ENCODE data around the gene KCNH2. TPM values are rescaled to one million over a fixed set of nuclear protein-coding genes. Genes with fewer than 3 reads are reported as not detected.

KCNH2 gene
- total and polyA plus RNA-seq, 2 experiments from 2014 or later: 48.0 to 110 TPM

DNA sequence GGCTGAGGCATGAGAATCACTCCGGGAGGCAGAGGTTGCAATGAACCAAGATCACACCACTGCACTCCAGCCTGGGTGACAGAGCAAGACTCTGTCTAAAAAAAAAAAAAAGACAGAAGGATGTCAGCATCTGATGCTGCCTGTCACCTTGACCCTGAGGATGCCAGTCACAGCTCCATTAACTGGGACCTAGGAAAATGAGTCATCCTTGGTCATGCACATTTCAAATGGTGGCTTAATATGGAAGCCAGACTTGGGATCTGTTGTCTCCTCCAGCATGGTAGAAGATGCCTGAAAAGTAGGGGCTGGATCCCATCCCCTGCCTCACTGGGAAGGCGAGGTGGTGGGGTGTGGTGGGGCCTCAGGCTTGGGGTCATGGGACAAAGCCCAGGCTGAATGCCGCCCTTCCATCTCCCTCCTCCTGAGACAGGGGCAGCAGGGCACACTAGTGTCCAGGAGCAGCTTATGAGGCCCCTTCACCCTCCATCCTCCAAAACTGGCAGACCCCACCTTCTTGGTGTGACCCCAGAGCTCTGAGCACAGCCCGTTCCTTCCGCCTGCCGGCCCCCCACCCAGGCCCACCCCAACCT is 14.0 kb upstream of the KCNH2 start:
- no peak overlapping the region for H3K27ac ChIP-seq
- H3K27me3 ChIP-seq: no peaks in the 10 kb centered on the region
- H3K4me3 ChIP-seq: no peak overlapping the region
- TF ChIP-seq, protein P1, sequence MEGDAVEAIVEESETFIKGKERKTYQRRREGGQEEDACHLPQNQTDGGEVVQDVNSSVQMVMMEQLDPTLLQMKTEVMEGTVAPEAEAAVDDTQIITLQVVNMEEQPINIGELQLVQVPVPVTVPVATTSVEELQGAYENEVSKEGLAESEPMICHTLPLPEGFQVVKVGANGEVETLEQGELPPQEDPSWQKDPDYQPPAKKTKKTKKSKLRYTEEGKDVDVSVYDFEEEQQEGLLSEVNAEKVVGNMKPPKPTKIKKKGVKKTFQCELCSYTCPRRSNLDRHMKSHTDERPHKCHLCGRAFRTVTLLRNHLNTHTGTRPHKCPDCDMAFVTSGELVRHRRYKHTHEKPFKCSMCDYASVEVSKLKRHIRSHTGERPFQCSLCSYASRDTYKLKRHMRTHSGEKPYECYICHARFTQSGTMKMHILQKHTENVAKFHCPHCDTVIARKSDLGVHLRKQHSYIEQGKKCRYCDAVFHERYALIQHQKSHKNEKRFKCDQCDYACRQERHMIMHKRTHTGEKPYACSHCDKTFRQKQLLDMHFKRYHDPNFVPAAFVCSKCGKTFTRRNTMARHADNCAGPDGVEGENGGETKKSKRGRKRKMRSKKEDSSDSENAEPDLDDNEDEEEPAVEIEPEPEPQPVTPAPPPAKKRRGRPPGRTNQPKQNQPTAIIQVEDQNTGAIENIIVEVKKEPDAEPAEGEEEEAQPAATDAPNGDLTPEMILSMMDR (IDR thresholded peaks at IDR 0.05; ENCODE audit: low read depth, low read length): no peak
- H3K9me3 ChIP-seq (ENCODE audit: low read depth): no peaks in the 10 kb centered on the region
- DNase-seq (ENCODE audit: low read depth in 1 of 2, low spot score in 1 of 2): no peak
- H3K4me1 ChIP-seq (ENCODE audit: low read depth): peaks cover 37% of the 10 kb centered on the region
- no peaks in the 10 kb centered on the region for H3K36me3 ChIP-seq

DNA sequence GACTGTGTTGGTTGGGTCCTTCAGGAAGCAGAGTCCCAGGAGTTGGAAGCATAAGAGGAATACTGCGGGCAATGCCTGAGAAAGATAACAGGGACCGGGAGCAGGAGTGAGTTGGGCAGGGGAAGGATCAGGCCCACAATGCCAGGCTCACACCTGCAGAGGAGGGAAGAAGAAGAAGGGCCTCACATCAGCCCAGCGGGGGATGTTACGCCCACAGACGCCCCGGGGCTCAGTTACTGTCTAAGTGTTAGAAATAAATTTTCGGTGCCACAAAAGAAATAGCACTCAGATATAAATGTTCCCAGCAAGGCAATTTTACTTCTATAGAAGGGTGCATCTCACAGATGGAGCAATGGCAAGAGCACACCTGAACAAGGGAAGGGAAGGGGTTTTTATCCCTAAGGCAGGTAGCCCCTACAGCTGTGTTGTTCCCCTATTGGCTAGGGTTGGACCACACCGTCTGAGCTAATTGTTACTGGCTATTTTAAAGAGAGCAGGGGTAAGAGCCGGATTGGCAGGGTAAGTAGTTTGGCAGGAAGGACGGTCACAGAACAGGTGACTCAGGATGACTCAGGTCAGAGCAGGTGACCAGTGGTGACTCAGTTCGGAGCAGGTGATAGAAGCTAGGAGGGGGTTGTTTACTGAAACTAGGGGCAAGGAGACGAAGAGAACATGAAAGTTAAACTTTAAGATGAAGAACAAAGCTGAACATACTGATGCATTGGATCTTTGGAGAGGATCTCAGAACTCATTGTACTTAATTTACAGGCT is 12.5 kb upstream of the KCNH2 start, which contains the start of gene NOS3:
Gene NOS3 (plus strand): TSS at position 602 of the 771 bp plus-strand sequence. CDS start 2,787 bp downstream, outside the sequence.
- Histone ChIP-seq H3K4me1 (ENCODE audit: low read depth) (peaks cover 28% of the 10 kb centered on the region), H3K36me3 (no peaks in the 10 kb centered on the region), H3K4me3 (no peak within 1 kb of the TSS), H3K27ac (no peak within 1 kb of the TSS), H3K27me3 (no peaks in the 10 kb centered on the region), H3K9me3 (ENCODE audit: low read depth) (no peaks in the 10 kb centered on the region)
- DNase-seq (ENCODE audit: low read depth in 1 of 2, low spot score in 1 of 2): no peak
- TF ChIP-seq, protein P1 (IDR thresholded peaks at IDR 0.05; ENCODE audit: low read depth, low read length): no peak

DNA sequence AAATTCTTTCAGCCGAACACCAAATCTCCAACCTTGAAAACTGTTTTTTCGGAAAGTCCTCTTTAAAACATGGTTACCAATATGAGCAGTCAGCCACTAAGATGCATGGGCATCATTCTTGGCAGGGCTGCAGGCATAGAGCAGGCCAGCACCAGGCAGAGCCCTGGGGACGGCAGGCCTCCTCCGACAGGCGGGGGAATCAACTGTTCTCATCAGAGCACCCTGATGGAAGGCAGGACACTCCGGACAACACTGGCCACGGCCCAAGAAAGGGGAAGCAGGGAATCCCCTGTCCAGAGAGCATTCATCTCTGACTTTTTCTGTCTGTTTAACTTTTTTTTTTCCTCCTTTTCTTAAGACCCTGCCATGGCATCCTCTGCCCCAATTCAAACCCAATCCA is 11.3 kb upstream of the KCNH2 start:
- no peak for DNase-seq (ENCODE audit: low read depth in 1 of 2, low spot score in 1 of 2)
- H3K4me3 ChIP-seq: no peak overlapping the region
- H3K9me3 ChIP-seq (ENCODE audit: low read depth): no peaks in the 10 kb centered on the region
- peaks cover 22% of the 10 kb centered on the region for H3K4me1 ChIP-seq (ENCODE audit: low read depth)
- H3K27me3 ChIP-seq: no peaks in the 10 kb centered on the region
- TF ChIP-seq, protein P1 (IDR thresholded peaks at IDR 0.05; ENCODE audit: low read depth, low read length): no peak
- no peak overlapping the region for H3K27ac ChIP-seq
- H3K36me3 ChIP-seq: no peaks in the 10 kb centered on the region

DNA sequence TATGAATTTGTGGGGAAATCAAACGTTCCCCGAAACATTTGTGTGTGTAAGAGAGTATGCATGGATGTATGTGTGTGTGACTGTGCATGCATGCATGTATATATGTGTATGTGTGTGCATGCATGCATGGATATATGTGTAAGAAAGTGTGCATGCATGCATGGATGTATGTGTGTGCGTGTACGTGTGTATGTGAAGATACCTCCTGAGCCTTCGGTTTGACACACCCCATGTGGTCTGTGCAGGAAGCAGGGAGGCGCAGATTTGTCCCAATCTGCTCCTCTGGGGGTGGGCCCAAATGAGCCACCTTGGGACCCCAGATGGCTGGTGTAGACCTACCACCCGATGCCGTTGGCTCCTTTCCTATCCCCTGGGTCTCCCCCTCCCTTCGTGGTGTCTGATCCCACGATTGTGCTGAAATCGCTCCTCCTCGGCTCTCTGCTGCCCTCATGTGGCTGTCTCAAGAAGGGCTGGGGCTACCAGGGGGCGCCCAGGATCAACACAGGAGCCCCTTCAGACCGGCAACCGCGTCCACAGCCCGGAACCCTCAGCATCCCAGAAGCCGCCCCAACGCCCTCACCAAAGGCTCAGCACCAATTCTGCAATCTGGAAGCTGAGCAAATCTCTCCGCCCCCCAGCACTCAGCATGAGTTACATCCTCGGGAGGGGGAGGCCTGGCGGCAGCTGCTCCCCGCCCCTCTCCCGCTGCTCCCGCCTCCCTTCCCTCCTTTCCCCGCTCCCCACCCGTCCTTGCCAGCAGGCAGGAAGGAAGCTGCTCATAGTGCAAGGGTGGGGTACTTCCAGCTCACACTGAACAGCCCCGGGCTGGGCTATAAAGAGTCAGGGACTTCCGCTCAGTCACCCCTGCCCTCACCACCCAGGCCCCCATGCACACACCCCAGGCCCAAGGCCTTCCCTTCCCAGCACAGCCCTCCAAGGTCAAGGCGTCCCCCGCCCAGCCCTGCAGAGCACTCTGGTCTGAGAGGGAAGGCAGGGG is 10.4 kb upstream of the KCNH2 start:
- peaks cover 12% of the 10 kb centered on the region for H3K4me1 ChIP-seq (ENCODE audit: low read depth)
- H3K9me3 ChIP-seq (ENCODE audit: low read depth): no peaks in the 10 kb centered on the region
- H3K4me3 ChIP-seq: no peak overlapping the region
- no peak overlapping the region for H3K27ac ChIP-seq
- TF ChIP-seq, protein P1 (IDR thresholded peaks at IDR 0.05; ENCODE audit: low read depth, low read length): peak; percentile 87
- no peaks in the 10 kb centered on the region for H3K36me3 ChIP-seq
- DNase-seq (ENCODE audit: low read depth in 1 of 2, low spot score in 1 of 2): peak; percentile 53 to 84
- no peaks in the 10 kb centered on the region for H3K27me3 ChIP-seq

DNA sequence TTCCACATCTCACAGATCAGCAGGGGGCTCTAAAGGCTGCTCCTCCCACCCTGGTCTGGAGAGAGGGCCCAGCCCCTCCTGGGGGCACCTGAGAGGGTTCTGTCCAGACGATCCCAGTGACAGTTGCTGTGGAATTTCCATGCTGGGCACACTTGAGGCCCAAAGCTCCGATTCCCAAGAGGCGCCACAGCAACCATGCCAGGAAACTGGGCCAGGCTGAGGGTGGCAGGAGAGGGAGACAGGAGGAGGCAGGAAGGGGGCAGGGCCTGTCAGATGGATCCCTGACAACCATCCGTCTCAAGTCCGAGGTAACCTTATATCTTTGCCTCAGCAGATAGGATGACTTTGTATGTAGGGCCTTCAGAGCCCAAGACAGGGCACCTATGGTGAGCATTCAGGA is 8.4 kb upstream of the KCNH2 start:
- H3K27me3 ChIP-seq: no peaks in the 10 kb centered on the region
- no peak overlapping the region for H3K4me3 ChIP-seq
- no peak for DNase-seq (ENCODE audit: low read depth in 1 of 2, low spot score in 1 of 2)
- H3K4me1 ChIP-seq (ENCODE audit: low read depth): peaks cover 7% of the 10 kb centered on the region
- H3K9me3 ChIP-seq (ENCODE audit: low read depth): no peaks in the 10 kb centered on the region
- TF ChIP-seq, protein P1 (IDR thresholded peaks at IDR 0.05; ENCODE audit: low read depth, low read length): no peak
- no peaks in the 10 kb centered on the region for H3K36me3 ChIP-seq
- H3K27ac ChIP-seq: no peak overlapping the region
